ENCODE data around the gene ATF6. TPM values are rescaled to one million over a fixed set of nuclear protein-coding genes. Genes with fewer than 3 reads are reported as not detected.

ATF6 gene
- total RNA-seq, 3 donors from 2014 or later: 21.7 to 24.9 (median 24.5) TPM

GRCh38 chr1:161928056-161928455 lies 161.9 kb downstream of the ATF6 start:
- H3K4me1 ChIP-seq (ENCODE audit: low read depth): no peaks in the 10 kb centered on the region
- no peak overlapping the region for H3K4me3 ChIP-seq
- DNase-seq (no peak), ATAC-seq (no peak)
- TF ChIP-seq CTCF (IDR thresholded peaks at IDR 0.05): no peak
- no peaks in the 10 kb centered on the region for H3K36me3 ChIP-seq (ENCODE audit: low read depth)
- intact Hi-C loops (cut with DNase I, micrococcal nuclease): no loop called here
- no peaks in the 10 kb centered on the region for H3K9me3 ChIP-seq

- ATAC-seq: no peak
- Histone ChIP-seq H3K4me1 (ENCODE audit: low read depth) (no peaks in the 10 kb centered on the region), H3K9me3 (no peaks in the 10 kb centered on the region), H3K4me3 (no peak overlapping the region), H3K36me3 (ENCODE audit: low read depth) (no peaks in the 10 kb centered on the region)
- DNase-seq: no peak
- TF ChIP-seq CTCF (IDR thresholded peaks at IDR 0.05): no peak
- intact Hi-C loops (cut with DNase I, micrococcal nuclease): no loop called here
Measured at GRCh38 chr1:161929137-161929536, 163.0 kb downstream of the ATF6 start.

- intact Hi-C loops (cut with DNase I, micrococcal nuclease): no loop called here
- DNase-seq (no peak), ATAC-seq (no peak)
- Histone ChIP-seq H3K9me3 (no peaks in the 10 kb centered on the region), H3K4me1 (ENCODE audit: low read depth) (no peaks in the 10 kb centered on the region), H3K4me3 (no peak overlapping the region), H3K36me3 (ENCODE audit: low read depth) (no peaks in the 10 kb centered on the region)
- no peak for TF ChIP-seq CTCF (IDR thresholded peaks at IDR 0.05)
Measured at GRCh38 chr1:161930064-161930463, 163.9 kb downstream of the ATF6 start.

- no peak for TF ChIP-seq CTCF (IDR thresholded peaks at IDR 0.05)
- intact Hi-C loops (cut with DNase I, micrococcal nuclease): no loop called here
- Histone ChIP-seq H3K4me1 (ENCODE audit: low read depth) (no peaks in the 10 kb centered on the region), H3K36me3 (ENCODE audit: low read depth) (no peaks in the 10 kb centered on the region), H3K9me3 (no peaks in the 10 kb centered on the region), H3K4me3 (no peak overlapping the region)
- ATAC-seq (no peak), DNase-seq (peak in 1 of 3 donors; percentile 12)
Measured at GRCh38 chr1:161932668-161933067, 166.5 kb downstream of the ATF6 start.

- intact Hi-C loops (cut with DNase I, micrococcal nuclease): no loop called here
- Histone ChIP-seq H3K36me3 (ENCODE audit: low read depth) (no peaks in the 10 kb centered on the region), H3K9me3 (no peaks in the 10 kb centered on the region), H3K4me1 (ENCODE audit: low read depth) (no peaks in the 10 kb centered on the region), H3K4me3 (no peak overlapping the region)
- no peak for DNase-seq
- peak; percentile 31 for ATAC-seq
- no peak for TF ChIP-seq CTCF (IDR thresholded peaks at IDR 0.05)
Measured at GRCh38 chr1:161933592-161934588, 167.8 kb downstream of the ATF6 start.

Measured in mucosa of descending colon (tissue), 3 donors.